C1 segment of cervical spinal cord (tissue), 14 donors: ENCODE data around the gene DSE.

Experiments used
- DNase-seq, 14 donors: peaks; one replicate each; lab custom pipeline; 2025; lab: John Stamatoyannopoulos, UW

The DSE gene

GRCh38 chr6:116359835-116360234, 10.9 kb upstream of the DSE start:
- DNase-seq: no peak

GRCh38 chr6:116362276-116362675, 8.5 kb upstream of the DSE start:
- DNase-seq: no peak

- no peak for DNase-seq
Observed at GRCh38 chr6:116363759-116364158, 7.0 kb upstream of the DSE start.

- no peak for DNase-seq
Observed at GRCh38 chr6:116364321-116364720, 6.4 kb upstream of the DSE start.

- no peak for DNase-seq
Observed at GRCh38 chr6:116365743-116366142, 5.0 kb upstream of the DSE start.

- no peak for DNase-seq
Observed at GRCh38 chr6:116366740-116367275, 3.9 kb upstream of the DSE start.

- DNase-seq: no peak
Observed at GRCh38 chr6:116369540-116369939, 1.2 kb upstream of the DSE start.

GRCh38 chr6:116369964-116370759, 585 bp upstream of the DSE start:
- DNase-seq: peak in 7 of 14 donors; percentile 29 to 85 (median 68)

GRCh38 chr6:116371120-116371917, 572 bp downstream of the DSE start:
- peak in 11 of 14 donors; percentile 14 to 69 (median 53) for DNase-seq

GRCh38 chr6:116371918-116372209, 1.1 kb downstream of the DSE start:
- no peak for DNase-seq

GRCh38 chr6:116373300-116373699, 2.6 kb downstream of the DSE start:
- no peak for DNase-seq

GRCh38 chr6:116373940-116374339, 3.2 kb downstream of the DSE start:
- DNase-seq: no peak

GRCh38 chr6:116374586-116374985, 3.8 kb downstream of the DSE start:
- DNase-seq: no peak

- DNase-seq: no peak
Observed at GRCh38 chr6:116375262-116375661, 4.5 kb downstream of the DSE start.

GRCh38 chr6:116376149-116376548, 5.4 kb downstream of the DSE start:
- no peak for DNase-seq

GRCh38 chr6:116379764-116380163, 9.0 kb downstream of the DSE start:
- no peak for DNase-seq

GRCh38 chr6:116380346-116380745, 9.6 kb downstream of the DSE start:
- no peak for DNase-seq

GRCh38 chr6:116381000-116381399, 10.3 kb downstream of the DSE start:
- no peak for DNase-seq

GRCh38 chr6:116382587-116382986, 11.8 kb downstream of the DSE start:
- no peak for DNase-seq

- no peak for DNase-seq
Observed at GRCh38 chr6:116384727-116385458, 14.1 kb downstream of the DSE start.

GRCh38 chr6:116385459-116385802, 14.7 kb downstream of the DSE start:
- no peak for DNase-seq

GRCh38 chr6:116385921-116386320, 15.2 kb downstream of the DSE start:
- DNase-seq: no peak
